Osteocyte (in vitro differentiated cells): ENCODE data around the gene CNTNAP2. TPM values are rescaled to one million over a fixed set of nuclear protein-coding genes. Genes with fewer than 3 reads are reported as not detected.
A peak's percentile ranks its signal among the peaks of the same experiment; 100 is the strongest.

Source experiments
- DNase-seq: peaks from one replicate; pipeline ENCODE4 v3.0.0; 2021; ENCODE audit warnings: mixed read lengths; ENCODE audit not compliant: unreplicated experiment; ENCODE audit errors: extremely low spot score
- H3K27ac Mint-ChIP-seq: one replicate; pipeline ENCODE4 v1.8.0; 2021; ENCODE audit warnings: mild to moderate bottlenecking, mixed read lengths; ENCODE audit not compliant: unreplicated experiment
- H3K27me3 Mint-ChIP-seq: one replicate; pipeline ENCODE4 v1.8.0; 2021; ENCODE audit warnings: mixed read lengths; ENCODE audit not compliant: unreplicated experiment
- H3K36me3 Mint-ChIP-seq: one replicate; pipeline ENCODE4 v1.8.0; 2021; ENCODE audit warnings: mixed read lengths; ENCODE audit not compliant: unreplicated experiment
- H3K4me1 Mint-ChIP-seq: one replicate; pipeline ENCODE4 v1.8.0; 2021; ENCODE audit warnings: mixed read lengths; ENCODE audit not compliant: unreplicated experiment
- H3K4me3 Mint-ChIP-seq: one replicate; pipeline ENCODE4 v1.8.0; 2021; ENCODE audit warnings: mild to moderate bottlenecking, moderate library complexity, mixed read lengths; ENCODE audit not compliant: unreplicated experiment
- H3K9me3 Mint-ChIP-seq: one replicate; pipeline ENCODE4 v1.8.0; 2021; ENCODE audit warnings: mixed read lengths; ENCODE audit not compliant: unreplicated experiment
- total RNA-seq: library from RNA; stranded (reverse); gene quantifications from 2 replicates; pipeline ENCODE4 v1.2.1, GENCODE V29; 2021
- TF ChIP-seq, protein P1 (sequence below): fragments of 200-600 bp; sonication (generic); IDR thresholded peaks from 2 replicates; pipeline ENCODE4 v1.5.0; 2021; ENCODE audit warnings: antibody characterized with exemption, mild to moderate bottlenecking, moderate library complexity

Gene CNTNAP2
- total RNA-seq, 1 donor from 2014 or later: 1.4 TPM

DNA sequence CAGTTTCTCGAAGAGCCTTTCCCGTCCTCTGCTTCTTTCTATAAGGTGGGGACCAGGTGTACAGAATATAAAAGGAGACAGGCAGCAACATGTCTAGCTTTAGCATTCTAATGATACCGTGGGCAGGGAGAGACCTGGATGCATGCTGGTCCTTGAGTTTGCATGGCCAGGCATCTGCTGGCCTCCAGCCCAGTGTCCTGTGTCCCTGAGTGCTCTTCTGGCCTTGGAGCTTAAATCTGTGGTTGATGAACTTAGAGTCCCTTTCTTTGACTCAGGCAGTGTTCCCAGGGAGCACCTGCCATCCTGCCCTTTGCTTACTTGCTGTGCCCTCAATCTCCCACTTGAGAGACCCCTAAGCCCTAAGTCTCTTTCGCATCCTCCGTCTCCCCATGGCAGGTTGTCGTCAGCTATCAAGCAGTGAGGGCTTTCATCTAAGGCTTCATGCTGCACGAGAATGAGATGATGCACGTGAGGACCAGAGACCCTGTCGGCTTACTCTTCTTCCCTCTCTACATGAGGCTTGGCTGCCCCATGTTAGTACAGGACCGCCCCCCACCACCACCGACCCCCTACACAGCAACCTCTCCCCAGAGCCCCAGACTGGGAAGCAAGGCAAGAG lies 2160.6 kb downstream of the CNTNAP2 start:
- DNase-seq: no peak
- Mint-ChIP-seq H3K27ac (no peak overlapping the region), H3K36me3 (no peaks in the 10 kb centered on the region), H3K9me3 (no peaks in the 10 kb centered on the region), H3K4me1 (no peaks in the 10 kb centered on the region), H3K27me3 (peaks cover 5% of the 10 kb centered on the region), H3K4me3 (no peak overlapping the region)
- TF ChIP-seq, protein P1, sequence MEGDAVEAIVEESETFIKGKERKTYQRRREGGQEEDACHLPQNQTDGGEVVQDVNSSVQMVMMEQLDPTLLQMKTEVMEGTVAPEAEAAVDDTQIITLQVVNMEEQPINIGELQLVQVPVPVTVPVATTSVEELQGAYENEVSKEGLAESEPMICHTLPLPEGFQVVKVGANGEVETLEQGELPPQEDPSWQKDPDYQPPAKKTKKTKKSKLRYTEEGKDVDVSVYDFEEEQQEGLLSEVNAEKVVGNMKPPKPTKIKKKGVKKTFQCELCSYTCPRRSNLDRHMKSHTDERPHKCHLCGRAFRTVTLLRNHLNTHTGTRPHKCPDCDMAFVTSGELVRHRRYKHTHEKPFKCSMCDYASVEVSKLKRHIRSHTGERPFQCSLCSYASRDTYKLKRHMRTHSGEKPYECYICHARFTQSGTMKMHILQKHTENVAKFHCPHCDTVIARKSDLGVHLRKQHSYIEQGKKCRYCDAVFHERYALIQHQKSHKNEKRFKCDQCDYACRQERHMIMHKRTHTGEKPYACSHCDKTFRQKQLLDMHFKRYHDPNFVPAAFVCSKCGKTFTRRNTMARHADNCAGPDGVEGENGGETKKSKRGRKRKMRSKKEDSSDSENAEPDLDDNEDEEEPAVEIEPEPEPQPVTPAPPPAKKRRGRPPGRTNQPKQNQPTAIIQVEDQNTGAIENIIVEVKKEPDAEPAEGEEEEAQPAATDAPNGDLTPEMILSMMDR: no peak

DNA sequence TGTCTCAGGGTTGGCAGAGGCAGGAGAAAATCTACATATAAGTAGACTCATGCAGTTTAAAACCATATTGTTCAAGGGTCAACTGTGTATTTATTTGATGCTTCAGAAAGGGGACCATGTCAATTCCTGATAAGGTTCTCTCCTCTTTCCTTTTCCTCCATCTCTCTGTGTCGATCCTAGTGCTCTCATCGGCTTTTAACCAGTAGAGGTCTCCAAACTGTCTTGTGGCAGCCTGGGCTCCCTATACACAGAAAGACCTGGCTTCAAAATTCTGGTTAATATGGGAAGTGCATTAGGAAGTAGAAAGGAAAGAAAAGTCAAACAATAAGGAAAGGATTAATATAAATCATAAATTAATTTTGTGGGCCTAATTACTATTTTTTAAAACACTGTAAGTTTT lies 2169.5 kb downstream of the CNTNAP2 start:
- H3K27me3 Mint-ChIP-seq: no peaks in the 10 kb centered on the region
- no peak for DNase-seq
- no peaks in the 10 kb centered on the region for H3K36me3 Mint-ChIP-seq
- H3K9me3 Mint-ChIP-seq: no peaks in the 10 kb centered on the region
- H3K4me3 Mint-ChIP-seq: no peak overlapping the region
- TF ChIP-seq, protein P1: peak; percentile 55
- H3K27ac Mint-ChIP-seq: no peak overlapping the region
- H3K4me1 Mint-ChIP-seq: no peaks in the 10 kb centered on the region

DNA sequence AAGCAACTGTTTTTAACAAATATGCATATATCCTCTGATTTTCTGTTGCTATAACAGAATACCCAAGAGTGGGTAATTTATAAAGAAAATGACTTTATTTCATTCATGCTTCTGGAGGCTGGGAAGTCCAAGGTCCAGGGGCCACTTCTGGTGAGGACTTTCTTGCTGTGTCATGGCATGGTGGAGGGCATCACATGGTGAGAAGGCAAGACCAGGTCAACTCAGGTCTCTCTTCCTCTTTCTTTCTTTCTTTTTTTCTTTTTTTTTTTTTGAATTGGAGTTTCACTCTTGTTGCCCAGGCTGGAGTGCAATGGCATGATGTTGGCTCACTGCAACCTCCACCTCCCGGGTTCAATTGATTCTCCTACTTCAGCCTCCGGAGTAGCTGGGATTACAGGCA lies 2170.9 kb downstream of the CNTNAP2 start:
- Mint-ChIP-seq H3K9me3 (no peaks in the 10 kb centered on the region), H3K4me1 (no peaks in the 10 kb centered on the region), H3K27me3 (no peaks in the 10 kb centered on the region), H3K36me3 (no peaks in the 10 kb centered on the region), H3K4me3 (no peak overlapping the region), H3K27ac (no peak overlapping the region)
- TF ChIP-seq, protein P1: no peak
- DNase-seq: no peak

DNA sequence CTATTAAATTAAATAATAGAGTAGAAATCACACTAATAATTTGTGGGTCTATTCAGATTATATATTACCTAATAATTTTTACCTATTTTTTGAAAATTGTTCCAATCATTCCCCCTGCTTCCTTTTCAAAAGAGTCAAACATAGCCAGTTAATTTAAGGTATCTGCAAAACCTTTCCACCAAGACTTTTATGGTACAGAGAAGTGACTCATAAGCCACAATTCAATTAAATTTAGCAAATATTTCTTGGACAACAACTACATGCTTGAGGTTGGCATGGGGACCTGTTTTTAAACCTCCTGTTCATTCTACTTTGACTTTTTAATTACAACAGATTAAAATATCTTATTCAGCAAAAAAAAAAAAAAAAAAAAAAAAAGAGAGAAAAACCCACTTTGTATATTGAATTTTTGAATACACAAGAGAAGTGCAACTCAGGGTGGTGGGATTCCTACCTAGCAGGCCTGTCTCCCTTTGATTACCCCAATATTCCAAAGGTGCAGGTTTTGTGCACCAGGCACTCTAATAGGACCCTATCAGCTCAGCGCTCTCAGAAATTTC lies 2172.1 kb downstream of the CNTNAP2 start:
- H3K27ac Mint-ChIP-seq: no peak overlapping the region
- H3K27me3 Mint-ChIP-seq: no peaks in the 10 kb centered on the region
- no peaks in the 10 kb centered on the region for H3K4me1 Mint-ChIP-seq
- H3K9me3 Mint-ChIP-seq: no peaks in the 10 kb centered on the region
- no peaks in the 10 kb centered on the region for H3K36me3 Mint-ChIP-seq
- no peak overlapping the region for H3K4me3 Mint-ChIP-seq
- no peak for DNase-seq
- TF ChIP-seq, protein P1: no peak

DNA sequence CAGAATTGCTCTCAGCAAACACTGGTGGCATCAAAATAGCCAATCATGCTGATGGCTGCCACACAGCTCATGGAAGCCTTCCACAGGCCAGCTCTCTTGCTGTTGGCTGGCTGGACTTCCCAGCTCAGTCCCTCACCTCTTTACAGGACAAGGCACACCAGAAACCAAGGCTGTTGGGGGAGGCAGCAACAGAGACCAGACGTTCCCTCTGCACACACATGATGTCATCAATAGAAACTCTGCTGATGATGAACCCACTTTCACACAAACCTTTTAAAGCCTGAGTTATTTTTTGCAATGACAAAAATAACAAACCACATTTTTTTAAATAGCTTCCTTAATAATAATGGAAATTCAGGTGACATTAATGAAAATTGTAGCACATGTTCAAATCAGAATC lies 2173.0 kb downstream of the CNTNAP2 start:
- no peak for DNase-seq
- Mint-ChIP-seq H3K36me3 (no peaks in the 10 kb centered on the region), H3K9me3 (no peaks in the 10 kb centered on the region), H3K27ac (no peak overlapping the region), H3K4me1 (no peaks in the 10 kb centered on the region), H3K4me3 (no peak overlapping the region), H3K27me3 (no peaks in the 10 kb centered on the region)
- TF ChIP-seq, protein P1: no peak
